Activated naive CD4-positive, alpha-beta T cell treated with Interleukin-2 at 50 U/mL for 16 hours (primary cell): ENCODE measurements around the gene NXPE4.
"Not testable (repeated sequence)": the region's sequence is repeated elsewhere in the genome, so short reads cannot be mapped to it uniquely, and the experiment has no call there.

Experiments used
- DNase-seq: peaks from one replicate; pipeline ENCODE4 v3.0.0-alpha.2; 2020

Gene NXPE4

GRCh38 chr11:114595571-114595970 is at the start of gene NXPE4:
Gene NXPE4 (minus strand): TSS chr11:114595786. CDS start chr11:114594759, 1,027 bp downstream.
- DNase-seq = no peak

GRCh38 chr11:114639440-114639839 is 43.9 kb upstream of the NXPE4 start:
- DNase-seq = not testable (repeated sequence)

GRCh38 chr11:114631445-114631965 is 35.9 kb upstream of the NXPE4 start:
- DNase-seq = not testable (repeated sequence)

GRCh38 chr11:114625294-114625693 is 29.7 kb upstream of the NXPE4 start:
- no peak for DNase-seq

GRCh38 chr11:114624455-114625207 is 29.0 kb upstream of the NXPE4 start:
- DNase-seq = no peak

- DNase-seq = no peak
These were observed 28.1 kb upstream of the NXPE4 start for GRCh38 chr11:114623720-114624119.

- DNase-seq = no peak
These were observed 27.3 kb upstream of the NXPE4 start for GRCh38 chr11:114622858-114623257.

- DNase-seq = no peak
These were observed 26.6 kb upstream of the NXPE4 start for GRCh38 chr11:114621950-114622809.

- DNase-seq = no peak
These were observed 25.5 kb upstream of the NXPE4 start for GRCh38 chr11:114621072-114621471.

- no peak for DNase-seq
These were observed 24.1 kb upstream of the NXPE4 start for GRCh38 chr11:114619659-114620173.

GRCh38 chr11:114618139-114618538 is 22.6 kb upstream of the NXPE4 start:
- no peak for DNase-seq

- no peak for DNase-seq
These were observed 21.9 kb upstream of the NXPE4 start for GRCh38 chr11:114617157-114618124.

- no peak for DNase-seq
These were observed 20.9 kb upstream of the NXPE4 start for GRCh38 chr11:114616516-114616915.

GRCh38 chr11:114615448-114616361 is 20.1 kb upstream of the NXPE4 start:
- no peak for DNase-seq

- DNase-seq = no peak
These were observed 18.6 kb upstream of the NXPE4 start for GRCh38 chr11:114614127-114614720.

GRCh38 chr11:114613094-114613493 is 17.5 kb upstream of the NXPE4 start:
- not testable (repeated sequence) for DNase-seq

- no peak for DNase-seq
These were observed 17.1 kb upstream of the NXPE4 start for GRCh38 chr11:114612686-114613085.

- not testable (repeated sequence) for DNase-seq
These were observed 16.6 kb upstream of the NXPE4 start for GRCh38 chr11:114612199-114612598.

GRCh38 chr11:114610984-114611944 is 15.7 kb upstream of the NXPE4 start:
- DNase-seq = no peak
